ENCODE data around the gene ASB15. TPM values are rescaled to one million over a fixed set of nuclear protein-coding genes. Genes with fewer than 3 reads are reported as not detected.
A peak's percentile ranks its signal among the peaks of the same experiment; 100 is the strongest.

The ASB15 gene
- total and polyA plus RNA-seq, 3 donors from 2014 or later = 1.1 to 5.7 (median 2.4) TPM

DNA sequence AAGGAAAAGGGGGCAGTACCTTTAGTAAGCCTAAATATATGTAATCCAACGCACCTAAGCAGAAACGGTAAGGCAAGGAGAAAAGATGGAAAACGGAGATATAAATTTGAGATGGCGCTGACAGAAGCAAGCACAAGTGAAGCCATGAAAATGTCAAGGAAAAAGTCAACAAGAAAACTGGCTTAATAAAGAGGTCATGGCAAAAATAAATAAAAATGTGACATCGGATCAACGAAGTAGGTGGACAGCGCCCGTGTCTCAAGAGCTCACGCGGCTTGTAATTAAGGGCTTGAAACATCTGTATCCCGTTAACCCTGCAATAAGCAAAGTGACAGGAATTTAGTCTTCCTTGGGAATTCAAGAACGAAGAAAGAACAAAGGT, 44.6 kb upstream of the ASB15 start:
- Histone ChIP-seq H3K27ac (peak overlapping the region; percentile 92 to 98), H3K9me3 (no peaks in the 10 kb centered on the region), H3K36me3 (ENCODE audit: low read depth, missing control alignments) (no peaks in the 10 kb centered on the region), H3K4me1 (peaks cover 15% of the 10 kb centered on the region), H3K27me3 (no peaks in the 10 kb centered on the region), H3K4me3 (peak overlapping the region; percentile 83 to 93)
- no peak for TF ChIP-seq POLR2A (IDR thresholded peaks at IDR 0.05)
- TF ChIP-seq, protein P1, sequence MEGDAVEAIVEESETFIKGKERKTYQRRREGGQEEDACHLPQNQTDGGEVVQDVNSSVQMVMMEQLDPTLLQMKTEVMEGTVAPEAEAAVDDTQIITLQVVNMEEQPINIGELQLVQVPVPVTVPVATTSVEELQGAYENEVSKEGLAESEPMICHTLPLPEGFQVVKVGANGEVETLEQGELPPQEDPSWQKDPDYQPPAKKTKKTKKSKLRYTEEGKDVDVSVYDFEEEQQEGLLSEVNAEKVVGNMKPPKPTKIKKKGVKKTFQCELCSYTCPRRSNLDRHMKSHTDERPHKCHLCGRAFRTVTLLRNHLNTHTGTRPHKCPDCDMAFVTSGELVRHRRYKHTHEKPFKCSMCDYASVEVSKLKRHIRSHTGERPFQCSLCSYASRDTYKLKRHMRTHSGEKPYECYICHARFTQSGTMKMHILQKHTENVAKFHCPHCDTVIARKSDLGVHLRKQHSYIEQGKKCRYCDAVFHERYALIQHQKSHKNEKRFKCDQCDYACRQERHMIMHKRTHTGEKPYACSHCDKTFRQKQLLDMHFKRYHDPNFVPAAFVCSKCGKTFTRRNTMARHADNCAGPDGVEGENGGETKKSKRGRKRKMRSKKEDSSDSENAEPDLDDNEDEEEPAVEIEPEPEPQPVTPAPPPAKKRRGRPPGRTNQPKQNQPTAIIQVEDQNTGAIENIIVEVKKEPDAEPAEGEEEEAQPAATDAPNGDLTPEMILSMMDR (IDR thresholded peaks at IDR 0.05) = no peak
- 3% methylated on average over 12 of the region's 12 CpGs for WGBS, 2 donors
- DNase-seq = peak; percentile 20
- intact Hi-C loops (cut with DNase I; ENCODE audit: low total_unique reads) = no loop called here

DNA sequence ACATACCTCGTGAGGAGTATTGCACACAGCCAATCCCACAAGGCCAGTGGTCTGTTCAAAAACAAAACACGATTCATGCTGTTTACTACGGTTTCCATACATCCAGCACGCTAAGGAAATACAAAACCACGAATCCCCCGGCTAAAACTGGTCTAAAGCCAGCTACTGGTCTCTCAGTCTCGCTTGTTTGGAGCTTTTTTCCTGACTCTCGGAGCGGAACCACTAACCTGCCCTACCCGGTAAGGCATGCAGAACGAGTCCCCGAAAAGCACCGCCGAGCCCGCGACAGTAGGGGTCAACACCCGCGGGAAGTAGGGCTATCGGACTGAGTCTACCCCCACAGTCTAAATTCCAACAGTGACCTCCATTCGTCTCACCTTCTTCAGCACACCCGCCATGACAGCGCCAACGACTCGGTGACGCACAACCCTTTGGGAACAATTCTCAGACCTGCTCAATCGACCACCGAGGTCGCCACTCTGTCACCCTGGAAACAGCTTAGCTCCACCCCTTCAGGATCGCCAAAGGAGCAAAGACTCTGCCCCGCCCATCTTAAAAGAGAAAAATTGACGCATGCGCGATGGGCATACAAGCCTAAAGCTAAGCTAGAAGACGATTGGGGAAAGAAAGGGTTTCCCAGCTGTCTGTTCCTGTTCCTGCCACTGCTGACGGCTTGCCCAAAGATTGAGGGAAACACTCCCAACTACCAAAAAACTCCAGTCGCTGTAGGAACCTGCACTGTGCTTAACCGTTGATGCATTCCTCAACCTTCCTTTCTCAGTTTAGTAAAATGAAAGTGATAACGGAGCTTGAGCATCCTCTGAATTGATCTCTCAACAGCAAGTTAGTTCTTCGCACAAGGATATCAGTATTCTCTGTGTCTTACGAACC, 44.0 kb upstream of the ASB15 start, which contains the start of gene NDUFA5:
Gene NDUFA5 (minus strand): TSS at position 421 of the 891 bp plus-strand sequence. CDS start 23 bp downstream, at position 398.
- Histone ChIP-seq H3K4me1 (peaks cover 15% of the 10 kb centered on the region), H3K27ac (peak within 1 kb of the TSS; percentile 92 to 98), H3K9me3 (no peaks in the 10 kb centered on the region), H3K4me3 (peak within 1 kb of the TSS; percentile 83 to 93), H3K36me3 (ENCODE audit: low read depth, missing control alignments) (no peaks in the 10 kb centered on the region), H3K27me3 (no peaks in the 10 kb centered on the region)
- 0 to 1% methylated on average over 39 to 40 of the region's 40 CpGs for WGBS, 2 donors
- DNase-seq = peak; percentile 99
- no peak for TF ChIP-seq POLR2A (IDR thresholded peaks at IDR 0.05)
- TF ChIP-seq, protein P1 (IDR thresholded peaks at IDR 0.05) = no peak
- intact Hi-C loops (cut with DNase I; ENCODE audit: low total_unique reads) = no loop called here

DNA sequence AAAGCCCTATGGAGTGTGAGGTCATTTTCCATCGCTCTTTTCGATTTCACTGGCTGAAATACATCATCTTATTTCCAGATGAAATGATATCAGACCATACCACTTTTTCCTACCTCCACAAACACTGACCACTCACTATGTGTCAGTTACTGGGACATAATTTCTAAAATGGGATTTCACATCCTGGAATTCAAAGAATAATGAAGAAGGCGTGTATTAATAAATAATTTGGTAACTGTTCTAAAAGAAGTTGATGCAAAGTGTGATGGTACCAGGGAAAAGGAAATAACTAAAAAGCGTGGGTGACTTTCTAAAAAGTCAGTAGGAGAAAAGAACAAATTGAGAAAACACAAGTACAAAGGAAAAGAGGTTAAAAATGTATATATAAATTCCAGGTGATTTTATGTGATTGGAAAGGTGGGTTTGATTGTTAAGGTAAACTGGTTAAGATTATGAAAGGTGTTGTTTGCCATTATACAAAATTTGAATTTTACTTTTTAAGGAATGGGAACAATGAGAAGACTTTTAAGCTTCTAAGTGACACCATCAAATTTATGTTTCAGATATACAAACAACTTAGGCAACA, 43.2 kb upstream of the ASB15 start:
- DNase-seq = no peak
- Histone ChIP-seq H3K27me3 (no peaks in the 10 kb centered on the region), H3K27ac (peak overlapping the region; percentile 92 to 98), H3K4me3 (peak overlapping the region; percentile 83 to 93), H3K4me1 (peaks cover 15% of the 10 kb centered on the region), H3K36me3 (ENCODE audit: low read depth, missing control alignments) (no peaks in the 10 kb centered on the region), H3K9me3 (no peaks in the 10 kb centered on the region)
- intact Hi-C loops (cut with DNase I; ENCODE audit: low total_unique reads) = no loop called here
- TF ChIP-seq, protein P1 (IDR thresholded peaks at IDR 0.05) = no peak
- TF ChIP-seq POLR2A (IDR thresholded peaks at IDR 0.05) = no peak
- WGBS, 2 donors = 21 to 42% methylated on average over 4 of the region's 4 CpGs

DNA sequence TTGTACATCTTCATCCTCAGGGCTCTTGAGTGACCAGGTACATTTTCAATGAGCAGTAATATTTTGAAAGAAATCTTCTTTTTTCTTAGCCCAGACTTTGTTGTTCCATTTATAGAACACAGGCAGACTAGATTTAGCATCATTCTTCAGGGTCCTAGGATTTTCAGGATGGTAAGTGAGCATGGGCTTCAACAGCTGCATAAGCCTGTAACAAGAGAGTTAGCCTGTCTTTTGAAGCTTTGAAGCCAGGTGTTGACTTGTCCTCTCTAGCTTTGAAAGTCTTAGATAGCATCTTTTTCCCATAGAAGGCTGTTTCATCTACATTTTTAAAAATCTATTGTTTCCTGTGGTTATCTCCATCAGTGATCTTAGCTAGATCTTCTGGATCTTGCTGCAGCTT, 39.5 kb upstream of the ASB15 start:
- Histone ChIP-seq H3K4me3 (no peak overlapping the region), H3K27me3 (no peaks in the 10 kb centered on the region), H3K27ac (no peak overlapping the region), H3K36me3 (ENCODE audit: low read depth, missing control alignments) (no peaks in the 10 kb centered on the region), H3K4me1 (no peaks in the 10 kb centered on the region), H3K9me3 (no peaks in the 10 kb centered on the region)
- no peak for TF ChIP-seq POLR2A (IDR thresholded peaks at IDR 0.05)
- TF ChIP-seq, protein P1 (IDR thresholded peaks at IDR 0.05) = no peak
- DNase-seq = no peak
- intact Hi-C loops (cut with DNase I; ENCODE audit: low total_unique reads) = no loop called here
